ENCODE results near the gene TRIM15. TPM values are rescaled to one million over a fixed set of nuclear protein-coding genes. Genes with fewer than 3 reads are reported as not detected.

Gene TRIM15
- total and polyA plus RNA-seq, 9 donors = 0.64 to 3.6 TPM; not detected in 7

DNA sequence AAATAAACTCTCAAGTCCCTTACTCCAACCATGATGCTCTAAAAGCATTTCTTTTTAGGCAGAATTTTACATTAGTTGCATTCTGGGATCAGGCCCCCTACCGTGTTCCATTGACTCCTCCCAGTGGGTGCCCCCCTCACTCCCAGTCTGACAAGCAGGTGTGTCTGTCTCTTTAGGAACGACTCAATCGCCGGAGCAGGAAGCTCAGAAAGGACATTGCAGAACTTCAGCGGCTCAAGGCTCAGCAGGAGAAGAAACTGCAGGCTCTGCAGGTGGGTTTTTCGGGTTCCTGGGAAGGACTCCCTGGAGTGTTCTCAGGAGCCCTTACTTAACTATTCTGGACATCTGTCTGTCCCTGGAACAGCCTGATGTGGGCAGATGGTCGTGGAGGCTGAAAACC lies 17.5 kb upstream of the TRIM15 start:
- no peak for DNase-seq
- H3K4me3 ChIP-seq (ENCODE audit: low read length) = no peak overlapping the region
- no peak overlapping the region for H3K27ac ChIP-seq (ENCODE audit: low read length)
- H3K36me3 ChIP-seq (ENCODE audit: control insufficient read depth, insufficient read depth, low read length) = no peaks in the 10 kb centered on the region
- peaks cover 13% of the 10 kb centered on the region for H3K27me3 ChIP-seq (ENCODE audit: control insufficient read depth, insufficient read depth, low read length)
- no peaks in the 10 kb centered on the region for H3K9me3 ChIP-seq (replicated peaks; ENCODE audit: control insufficient read depth, low read depth, low read length)
- H3K4me1 ChIP-seq (ENCODE audit: control insufficient read depth, insufficient read depth, low read length) = no peaks in the 10 kb centered on the region
- WGBS (ENCODE audit: insufficient coverage) = 49% methylated on average over 6 of the region's 7 CpGs

DNA sequence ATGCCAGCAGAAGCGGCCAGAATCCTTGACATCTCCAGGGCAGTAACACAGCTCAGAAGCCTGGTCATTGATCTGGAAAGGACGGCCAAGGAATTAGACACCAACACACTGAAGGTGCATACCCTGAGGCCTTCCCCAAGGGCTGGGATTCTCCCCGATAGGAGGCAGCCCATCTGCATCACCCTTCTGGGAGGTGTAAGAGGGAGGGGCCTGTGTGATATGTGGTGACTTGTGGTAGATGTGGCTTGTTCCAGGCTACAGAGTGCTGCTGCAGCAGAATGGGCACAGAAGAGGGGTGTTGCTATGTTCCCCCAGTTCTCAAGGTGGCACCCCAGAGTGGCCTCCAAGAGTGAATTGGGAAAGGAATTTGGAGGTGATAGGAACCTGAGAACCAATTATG lies 16.2 kb upstream of the TRIM15 start:
- Histone ChIP-seq H3K9me3 (replicated peaks; ENCODE audit: control insufficient read depth, low read depth, low read length) (no peaks in the 10 kb centered on the region), H3K4me3 (ENCODE audit: low read length) (no peak overlapping the region), H3K4me1 (ENCODE audit: control insufficient read depth, insufficient read depth, low read length) (no peaks in the 10 kb centered on the region), H3K36me3 (ENCODE audit: control insufficient read depth, insufficient read depth, low read length) (no peaks in the 10 kb centered on the region), H3K27ac (ENCODE audit: low read length) (no peak overlapping the region), H3K27me3 (ENCODE audit: control insufficient read depth, insufficient read depth, low read length) (peaks cover 13% of the 10 kb centered on the region)
- WGBS (ENCODE audit: insufficient coverage) = 88% methylated on average over 1 of the region's 3 CpGs
- DNase-seq = no peak

DNA sequence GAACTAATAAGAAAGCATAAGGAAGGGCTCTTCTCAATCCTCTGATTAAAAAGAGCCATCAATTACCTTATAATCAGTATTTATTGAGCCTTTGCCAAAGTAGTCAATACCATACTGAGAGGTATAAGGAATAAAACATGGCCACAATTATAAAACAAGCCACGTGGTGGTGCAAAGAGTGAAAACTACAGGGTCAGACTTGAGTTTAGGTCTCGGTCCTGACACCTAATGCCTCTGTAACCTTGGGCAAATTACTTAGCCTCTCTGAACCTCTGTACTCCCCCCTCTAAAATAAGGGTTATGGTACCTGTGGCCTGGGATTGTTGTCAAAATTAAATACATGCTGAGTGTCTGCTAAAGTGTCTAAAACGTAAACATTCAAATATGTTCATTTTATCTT lies 14.1 kb upstream of the TRIM15 start:
- no CpG with 5 or more reads among the region's 3 CpGs for WGBS (ENCODE audit: insufficient coverage)
- Histone ChIP-seq H3K36me3 (ENCODE audit: control insufficient read depth, insufficient read depth, low read length) (no peaks in the 10 kb centered on the region), H3K4me3 (ENCODE audit: low read length) (no peak overlapping the region), H3K27ac (ENCODE audit: low read length) (no peak overlapping the region), H3K9me3 (replicated peaks; ENCODE audit: control insufficient read depth, low read depth, low read length) (no peaks in the 10 kb centered on the region), H3K4me1 (ENCODE audit: control insufficient read depth, insufficient read depth, low read length) (no peaks in the 10 kb centered on the region), H3K27me3 (ENCODE audit: control insufficient read depth, insufficient read depth, low read length) (peaks cover 13% of the 10 kb centered on the region)
- no peak for DNase-seq

DNA sequence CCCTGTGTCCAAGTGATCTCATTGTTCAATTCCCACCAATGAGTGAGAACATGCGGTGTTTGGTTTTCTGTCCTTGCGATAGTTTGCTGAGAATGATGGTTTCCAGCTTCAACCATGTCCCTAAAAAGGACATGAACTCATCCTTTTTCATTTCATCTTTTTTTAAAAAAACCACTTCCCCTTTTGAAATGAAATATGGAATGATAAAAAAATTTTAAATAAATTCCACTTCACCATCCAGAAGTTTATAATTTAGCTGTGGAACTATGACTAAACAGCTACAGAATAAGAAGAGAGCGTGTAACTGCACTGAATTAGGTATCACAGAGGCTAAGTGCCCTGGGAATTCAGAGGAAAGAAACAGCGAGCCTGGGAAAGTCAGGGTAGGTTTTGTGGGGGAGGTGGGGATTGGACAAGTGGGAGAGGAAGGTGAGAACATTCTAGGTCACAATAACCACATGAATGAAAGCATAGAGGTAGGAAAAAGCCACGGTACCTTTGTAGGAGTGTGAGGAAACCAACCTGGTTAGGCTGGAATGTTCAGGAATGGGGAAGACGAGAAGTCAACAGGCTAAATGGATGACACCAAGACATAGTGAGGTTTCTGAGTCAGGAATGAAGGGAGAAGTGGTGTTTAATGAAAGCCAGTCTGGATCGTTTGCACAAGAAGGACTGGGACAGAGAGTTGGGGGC lies 13.3 kb upstream of the TRIM15 start:
- no peaks in the 10 kb centered on the region for H3K9me3 ChIP-seq (replicated peaks; ENCODE audit: control insufficient read depth, low read depth, low read length)
- no peaks in the 10 kb centered on the region for H3K36me3 ChIP-seq (ENCODE audit: control insufficient read depth, insufficient read depth, low read length)
- DNase-seq = no peak
- H3K27ac ChIP-seq (ENCODE audit: low read length) = no peak overlapping the region
- H3K4me3 ChIP-seq (ENCODE audit: low read length) = no peak overlapping the region
- WGBS (ENCODE audit: insufficient coverage) = 52% methylated on average over 4 of the region's 7 CpGs
- H3K27me3 ChIP-seq (ENCODE audit: control insufficient read depth, insufficient read depth, low read length) = peaks cover 12% of the 10 kb centered on the region
- no peaks in the 10 kb centered on the region for H3K4me1 ChIP-seq (ENCODE audit: control insufficient read depth, insufficient read depth, low read length)

DNA sequence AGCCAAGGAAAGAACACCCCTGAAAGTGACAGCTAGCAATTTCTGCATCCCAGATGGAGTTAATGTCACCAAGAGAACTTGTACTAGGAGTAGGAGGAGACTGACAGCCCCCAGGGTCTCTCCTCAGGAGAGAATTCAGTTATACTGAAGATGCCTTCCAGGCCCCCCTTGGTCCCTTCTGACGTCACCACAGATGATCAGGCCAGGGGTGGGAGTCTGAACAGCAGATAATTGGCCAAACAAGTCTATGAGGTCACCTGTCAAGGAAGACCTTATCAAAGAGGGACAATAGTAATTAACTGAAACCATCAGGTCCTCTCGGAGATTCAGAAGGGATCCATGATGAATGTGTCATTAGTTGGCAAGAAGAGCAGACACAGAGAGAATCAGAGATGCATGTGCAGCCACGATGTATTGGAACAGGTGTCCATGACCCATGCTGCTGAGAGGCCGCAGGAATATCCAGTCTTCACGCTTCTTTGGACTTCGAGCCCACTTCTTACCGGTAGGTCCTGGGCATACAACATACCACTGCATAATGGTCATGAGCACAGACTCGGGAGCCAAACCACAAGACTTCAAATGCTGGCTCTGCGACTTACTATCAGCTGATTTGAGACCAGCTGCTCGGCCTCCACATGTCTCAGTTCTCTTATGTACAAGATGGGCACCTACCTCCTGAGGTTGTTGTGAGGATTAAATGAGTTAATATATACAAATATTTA lies 12.5 kb upstream of the TRIM15 start:
- 79% methylated on average over 7 of the region's 10 CpGs for WGBS (ENCODE audit: insufficient coverage)

DNA sequence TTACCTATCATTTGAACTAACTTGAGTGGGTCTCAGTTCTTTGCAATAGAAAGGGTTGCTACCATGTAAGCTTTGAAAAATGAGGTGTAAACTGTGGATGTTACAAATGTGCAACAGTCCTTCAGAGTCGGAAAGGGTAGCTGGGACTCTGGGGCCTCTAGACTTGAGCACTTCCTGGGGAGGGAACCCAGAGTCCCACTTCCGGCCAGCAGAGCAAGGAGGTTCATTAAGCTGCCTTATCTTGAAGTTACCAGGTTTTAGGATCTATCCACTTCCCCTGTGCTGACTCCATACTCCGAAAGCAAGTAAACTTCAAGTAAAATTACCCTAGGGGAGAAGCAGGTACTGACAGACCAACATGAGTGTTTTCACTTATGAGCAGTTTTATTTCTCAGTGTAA lies 11.8 kb upstream of the TRIM15 start:
- no peak overlapping the region for H3K27ac ChIP-seq (ENCODE audit: low read length)
- DNase-seq = no peak
- peaks cover 10% of the 10 kb centered on the region for H3K27me3 ChIP-seq (ENCODE audit: control insufficient read depth, insufficient read depth, low read length)
- no peak overlapping the region for H3K4me3 ChIP-seq (ENCODE audit: low read length)
- H3K9me3 ChIP-seq (replicated peaks; ENCODE audit: control insufficient read depth, low read depth, low read length) = no peaks in the 10 kb centered on the region
- peaks cover 2% of the 10 kb centered on the region for H3K4me1 ChIP-seq (ENCODE audit: control insufficient read depth, insufficient read depth, low read length)
- 26% methylated on average over 2 of the region's 3 CpGs for WGBS (ENCODE audit: insufficient coverage)
- no peaks in the 10 kb centered on the region for H3K36me3 ChIP-seq (ENCODE audit: control insufficient read depth, insufficient read depth, low read length)

More for the DNA sequence above, 12.5 kb upstream of the TRIM15 start:
- Histone ChIP-seq H3K27ac (ENCODE audit: low read length) (no peak overlapping the region), H3K4me1 (ENCODE audit: control insufficient read depth, insufficient read depth, low read length) (no peaks in the 10 kb centered on the region), H3K9me3 (replicated peaks; ENCODE audit: control insufficient read depth, low read depth, low read length) (no peaks in the 10 kb centered on the region), H3K36me3 (ENCODE audit: control insufficient read depth, insufficient read depth, low read length) (no peaks in the 10 kb centered on the region), H3K4me3 (ENCODE audit: low read length) (no peak overlapping the region), H3K27me3 (ENCODE audit: control insufficient read depth, insufficient read depth, low read length) (peaks cover 11% of the 10 kb centered on the region)
- no peak for DNase-seq

DNA sequence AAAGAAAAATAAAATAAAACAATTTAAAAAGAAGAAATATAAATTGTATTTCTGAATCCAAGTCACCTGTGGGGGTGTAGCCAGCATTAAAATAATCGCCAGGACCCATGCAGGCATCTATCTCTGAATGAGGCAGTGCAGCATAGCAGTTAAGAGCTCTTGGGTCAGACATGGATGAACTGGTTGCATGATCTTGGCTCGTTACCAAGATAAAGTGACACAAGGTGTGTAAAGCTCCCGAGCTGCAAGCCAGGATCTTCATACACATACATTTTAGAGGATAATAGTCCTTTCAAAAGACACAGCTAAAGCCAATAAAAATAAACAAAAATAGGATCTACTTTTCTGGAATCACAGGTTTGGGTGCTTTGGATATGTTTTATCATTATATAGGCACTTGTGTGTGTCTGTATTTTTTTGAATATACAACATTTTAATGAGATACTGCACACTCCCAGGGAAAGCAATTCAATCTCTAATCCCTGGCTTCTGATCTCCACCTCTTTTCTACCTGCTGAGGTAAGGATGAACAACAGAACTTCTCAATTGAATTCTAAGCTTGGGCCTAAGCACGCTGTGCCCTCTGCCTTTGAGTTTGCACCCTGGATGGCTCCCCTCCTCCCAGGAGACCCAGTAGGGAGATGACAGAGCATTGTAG lies 11.2 kb upstream of the TRIM15 start:
- Histone ChIP-seq H3K9me3 (replicated peaks; ENCODE audit: control insufficient read depth, low read depth, low read length) (no peaks in the 10 kb centered on the region), H3K27me3 (ENCODE audit: control insufficient read depth, insufficient read depth, low read length) (peaks cover 12% of the 10 kb centered on the region), H3K4me3 (ENCODE audit: low read length) (no peak overlapping the region), H3K36me3 (ENCODE audit: control insufficient read depth, insufficient read depth, low read length) (no peaks in the 10 kb centered on the region), H3K27ac (ENCODE audit: low read length) (no peak overlapping the region), H3K4me1 (ENCODE audit: control insufficient read depth, insufficient read depth, low read length) (peaks cover 2% of the 10 kb centered on the region)
- WGBS (ENCODE audit: insufficient coverage) = 88% methylated on average over 1 of the region's 4 CpGs
- DNase-seq = no peak

DNA sequence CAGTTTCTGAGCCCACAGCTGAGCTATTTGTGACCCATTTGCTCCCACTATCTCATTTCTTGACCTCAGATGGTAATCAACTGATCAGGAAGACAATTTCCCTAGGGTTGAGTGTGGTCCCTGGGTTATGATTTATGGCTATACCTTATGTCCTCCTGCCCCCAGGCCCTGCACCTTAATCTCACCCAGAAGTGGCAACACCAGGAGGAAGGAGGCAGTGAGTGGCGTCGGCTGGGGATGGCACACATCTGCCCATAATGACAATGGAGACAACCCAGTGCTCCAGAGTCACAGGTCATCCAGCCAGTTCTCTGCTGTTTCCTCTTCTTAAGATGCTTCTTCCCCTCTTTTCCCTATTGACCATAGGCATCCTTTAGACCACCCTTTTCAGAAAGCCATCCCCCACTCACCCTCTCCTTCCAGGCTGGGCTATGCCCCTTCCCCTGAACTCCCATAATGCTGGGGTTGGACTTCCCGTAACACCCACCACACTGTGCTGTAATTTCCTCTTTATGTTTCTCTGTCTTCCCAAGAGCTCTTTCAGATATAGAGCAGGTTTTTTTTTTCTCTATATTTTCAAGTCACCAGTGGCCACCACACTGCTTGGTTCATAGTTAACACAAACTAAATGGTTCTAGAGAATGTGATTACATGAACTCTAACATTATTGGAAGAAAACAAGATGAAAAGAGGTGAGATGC lies 10.3 kb upstream of the TRIM15 start:
- peaks cover 2% of the 10 kb centered on the region for H3K4me1 ChIP-seq (ENCODE audit: control insufficient read depth, insufficient read depth, low read length)
- H3K9me3 ChIP-seq (replicated peaks; ENCODE audit: control insufficient read depth, low read depth, low read length) = no peaks in the 10 kb centered on the region
- no peaks in the 10 kb centered on the region for H3K36me3 ChIP-seq (ENCODE audit: control insufficient read depth, insufficient read depth, low read length)
- DNase-seq = no peak
- H3K4me3 ChIP-seq (ENCODE audit: low read length) = no peak overlapping the region
- WGBS (ENCODE audit: insufficient coverage) = no CpG with 5 or more reads among the region's 3 CpGs
- H3K27me3 ChIP-seq (ENCODE audit: control insufficient read depth, insufficient read depth, low read length) = peaks cover 12% of the 10 kb centered on the region
- H3K27ac ChIP-seq (ENCODE audit: low read length) = no peak overlapping the region

DNA sequence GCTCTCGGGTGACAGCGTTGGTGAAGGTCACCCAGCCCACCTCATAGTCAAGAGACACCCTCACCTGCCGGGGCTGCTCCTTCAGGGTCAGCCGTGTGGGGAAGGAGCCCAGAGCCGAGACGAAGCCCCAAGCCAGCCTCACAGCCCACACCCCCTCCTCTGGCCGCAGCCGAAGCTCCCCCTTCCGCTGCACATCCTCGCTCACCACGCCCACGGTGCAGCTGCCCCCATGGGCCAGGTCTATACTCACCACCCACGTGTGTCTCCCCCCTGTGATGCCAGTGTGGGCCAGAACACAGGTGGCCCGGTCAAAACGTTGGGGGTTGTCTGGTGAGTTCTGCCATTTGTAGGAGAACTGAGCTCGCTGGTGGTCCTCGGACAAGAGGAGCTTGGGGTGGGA lies 9.3 kb upstream of the TRIM15 start:
- peaks cover 12% of the 10 kb centered on the region for H3K27me3 ChIP-seq (ENCODE audit: control insufficient read depth, insufficient read depth, low read length)
- peaks cover 2% of the 10 kb centered on the region for H3K4me1 ChIP-seq (ENCODE audit: control insufficient read depth, insufficient read depth, low read length)
- no peak for DNase-seq
- H3K27ac ChIP-seq (ENCODE audit: low read length) = no peak overlapping the region
- no peaks in the 10 kb centered on the region for H3K9me3 ChIP-seq (replicated peaks; ENCODE audit: control insufficient read depth, low read depth, low read length)
- 88% methylated on average over 8 of the region's 17 CpGs for WGBS (ENCODE audit: insufficient coverage)
- no peaks in the 10 kb centered on the region for H3K36me3 ChIP-seq (ENCODE audit: control insufficient read depth, insufficient read depth, low read length)
- no peak overlapping the region for H3K4me3 ChIP-seq (ENCODE audit: low read length)

All from muscle of leg (tissue), 11 donors.